Peyer's patch (tissue), 4 donors: ENCODE results near the gene B4GALT1. TPM values are rescaled to one million over a fixed set of nuclear protein-coding genes. Genes with fewer than 3 reads are reported as not detected.

ENCODE experiments used
- DNase-seq, 3 donors: peaks; one replicate each; pipeline ENCODE4 v3.0.0-alpha.2; 2017 to 2019
- H3K27ac ChIP-seq, 4 donors: fragments of 200-600 bp; sonication (generic); one replicate each; pipeline ENCODE4 v1.5.1; 2016 to 2019
- H3K27me3 ChIP-seq, 2 donors: fragments of 200-600 bp; sonication (generic); one replicate each; pipeline ENCODE4 v1.5.1; 2019
- H3K36me3 ChIP-seq, 3 donors: fragments of 200-600 bp; sonication (generic); one replicate each; pipeline ENCODE4 v1.5.1; 2016 to 2019
- H3K4me1 ChIP-seq, 4 donors: fragments of 200-600 bp; sonication (generic); one replicate each; pipeline ENCODE4 v1.5.1; 2016 to 2019
- H3K4me3 ChIP-seq, 4 donors: fragments of 200-600 bp; sonication (generic); 1 replicate in 3 of 4; 2 replicates in 1 of 4; pipeline ENCODE4 v1.5.1; 2016 to 2019; ENCODE audit warnings: mild to moderate bottlenecking in 1 of 4
- H3K9me3 ChIP-seq, 4 donors: fragments of 200-600 bp; sonication (generic); one replicate each; pipeline ENCODE4 v1.5.1; 2016 to 2019; ENCODE audit warnings: mild to moderate bottlenecking in 1 of 4
- POLR2A ChIP-seq, 2 donors: fragments of 450-650 bp; IDR thresholded peaks; one replicate each; pipeline ENCODE4 v1.5.1; 2017; ENCODE audit warnings: antibody characterized with exemption in 2 of 2, mild to moderate bottlenecking in 2 of 2, moderate library complexity in 2 of 2
- total RNA-seq, 4 donors: library from RNA; depleted of rRNA; stranded (reverse); fragments of >200 nt; gene quantifications; one replicate each; pipeline ENCODE4 v1.1.0, GENCODE V29; 2016
- TF ChIP-seq, protein P1 (sequence below), 6 experiments: fragments of 450-650 bp in 4 of 6; fragments of 200-600 bp in 2 of 6; sonication (generic) in 1 of 6; IDR thresholded peaks; one replicate each; pipeline ENCODE4 v1.5.1; 2017 to 2019; ENCODE audit warnings: antibody characterized with exemption in 6 of 6, mild to moderate bottlenecking in 3 of 6, moderate library complexity in 1 of 6

Gene B4GALT1
- total RNA-seq, 4 donors from 2014 or later: 26.4 to 65.3 (median 44.1) TPM

DNA sequence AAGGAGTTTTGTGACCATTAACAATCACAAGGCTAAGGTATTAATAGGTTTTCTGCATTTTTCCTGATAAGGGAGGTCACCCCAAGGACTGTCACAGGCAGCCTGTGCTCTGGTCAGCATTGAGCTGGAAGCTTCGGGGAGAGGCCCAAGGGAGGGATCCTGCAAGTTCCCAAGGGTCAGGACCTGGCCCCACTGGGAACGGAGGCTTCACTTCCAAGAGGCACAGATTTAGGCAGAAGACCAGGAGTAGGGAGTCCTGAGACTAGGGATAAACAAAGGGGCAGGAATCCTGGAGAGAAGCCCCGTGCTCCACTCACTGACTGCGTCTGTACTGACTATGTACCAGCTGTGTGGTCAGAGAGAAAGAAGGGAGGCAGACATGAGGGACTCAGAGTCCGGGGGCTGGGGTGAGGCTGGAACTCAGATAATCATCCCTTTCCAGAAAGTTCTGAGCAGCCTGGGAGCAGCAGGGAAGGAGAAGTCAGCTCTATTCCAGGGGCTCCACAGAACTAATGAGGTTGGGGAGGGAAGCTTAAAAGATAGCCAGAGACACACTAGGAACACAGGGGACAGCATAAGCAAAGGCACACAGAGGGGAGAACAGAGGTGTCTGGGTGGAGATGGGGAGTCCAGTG lies 37.8 kb downstream of the B4GALT1 start:
- Histone ChIP-seq H3K9me3 (no peaks in the 10 kb centered on the region), H3K36me3 (peaks cover 0 to 44% (median 0%) of the 10 kb centered on the region in 3 donors), H3K27ac (peak overlapping the region; percentile 34 to 79 (median 70)), H3K4me1 (peaks cover 0 to 48% (median 15%) of the 10 kb centered on the region in 4 donors), H3K4me3 (no peak overlapping the region), H3K27me3 (no peaks in the 10 kb centered on the region)
- DNase-seq: no peak
- TF ChIP-seq POLR2A (IDR thresholded peaks at IDR 0.05): no peak
- TF ChIP-seq, protein P1, sequence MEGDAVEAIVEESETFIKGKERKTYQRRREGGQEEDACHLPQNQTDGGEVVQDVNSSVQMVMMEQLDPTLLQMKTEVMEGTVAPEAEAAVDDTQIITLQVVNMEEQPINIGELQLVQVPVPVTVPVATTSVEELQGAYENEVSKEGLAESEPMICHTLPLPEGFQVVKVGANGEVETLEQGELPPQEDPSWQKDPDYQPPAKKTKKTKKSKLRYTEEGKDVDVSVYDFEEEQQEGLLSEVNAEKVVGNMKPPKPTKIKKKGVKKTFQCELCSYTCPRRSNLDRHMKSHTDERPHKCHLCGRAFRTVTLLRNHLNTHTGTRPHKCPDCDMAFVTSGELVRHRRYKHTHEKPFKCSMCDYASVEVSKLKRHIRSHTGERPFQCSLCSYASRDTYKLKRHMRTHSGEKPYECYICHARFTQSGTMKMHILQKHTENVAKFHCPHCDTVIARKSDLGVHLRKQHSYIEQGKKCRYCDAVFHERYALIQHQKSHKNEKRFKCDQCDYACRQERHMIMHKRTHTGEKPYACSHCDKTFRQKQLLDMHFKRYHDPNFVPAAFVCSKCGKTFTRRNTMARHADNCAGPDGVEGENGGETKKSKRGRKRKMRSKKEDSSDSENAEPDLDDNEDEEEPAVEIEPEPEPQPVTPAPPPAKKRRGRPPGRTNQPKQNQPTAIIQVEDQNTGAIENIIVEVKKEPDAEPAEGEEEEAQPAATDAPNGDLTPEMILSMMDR (IDR thresholded peaks at IDR 0.05): no peak

DNA sequence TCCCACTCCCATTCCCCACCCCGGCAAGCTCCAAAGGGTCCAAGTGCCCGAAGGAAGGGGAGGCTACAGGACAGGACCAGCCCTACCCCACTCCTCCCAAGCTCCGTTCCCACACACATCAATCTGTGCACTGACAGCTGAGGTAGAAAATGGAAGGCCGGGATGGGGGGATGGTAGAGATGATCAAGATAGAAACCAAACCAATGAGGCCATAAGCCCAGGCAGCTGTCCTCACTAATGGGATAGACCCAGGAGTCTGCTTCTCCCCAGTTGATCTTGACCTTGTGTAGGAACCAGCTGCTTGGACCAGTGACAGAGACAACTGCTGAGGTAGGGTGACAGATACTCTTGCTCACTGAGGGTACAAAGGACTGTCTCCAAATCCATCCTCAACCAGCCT lies 38.6 kb downstream of the B4GALT1 start:
- Histone ChIP-seq H3K4me1 (peaks cover 0 to 41% (median 15%) of the 10 kb centered on the region in 4 donors), H3K36me3 (peaks cover 0 to 40% (median 0%) of the 10 kb centered on the region in 3 donors), H3K4me3 (no peak overlapping the region), H3K9me3 (no peaks in the 10 kb centered on the region), H3K27me3 (no peaks in the 10 kb centered on the region), H3K27ac (peak overlapping the region in 2 of 4 donors; percentile 71 to 79)
- no peak for DNase-seq
- TF ChIP-seq POLR2A (IDR thresholded peaks at IDR 0.05): no peak
- TF ChIP-seq, protein P1 (IDR thresholded peaks at IDR 0.05): no peak

DNA sequence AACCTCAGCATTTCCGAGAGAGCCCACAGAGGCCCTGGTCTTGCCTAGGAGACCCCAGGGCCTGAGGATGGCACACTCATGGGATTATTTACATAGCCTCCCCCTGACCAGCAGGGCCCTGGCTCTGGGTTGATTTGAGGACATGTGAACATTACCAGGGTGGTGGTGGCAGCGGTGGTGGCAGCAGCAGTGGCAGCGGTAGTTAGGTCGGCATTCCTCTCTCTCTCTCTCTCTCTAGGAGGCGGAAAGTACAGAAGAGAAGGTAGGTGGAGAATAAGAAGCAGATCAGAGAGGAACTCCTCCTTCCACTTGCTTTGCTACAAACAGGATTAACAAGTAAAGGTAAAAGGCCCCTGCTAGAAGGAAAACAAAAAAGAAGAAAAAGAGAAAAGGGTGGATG lies 39.3 kb downstream of the B4GALT1 start:
- no peaks in the 10 kb centered on the region for H3K27me3 ChIP-seq
- no peak overlapping the region for H3K4me3 ChIP-seq
- peaks cover 0 to 34% (median 0%) of the 10 kb centered on the region in 3 donors for H3K36me3 ChIP-seq
- H3K9me3 ChIP-seq: no peaks in the 10 kb centered on the region
- peak in 1 of 3 donors; percentile 35 for DNase-seq
- peaks cover 0 to 40% (median 15%) of the 10 kb centered on the region in 4 donors for H3K4me1 ChIP-seq
- TF ChIP-seq POLR2A (IDR thresholded peaks at IDR 0.05): no peak
- TF ChIP-seq, protein P1 (IDR thresholded peaks at IDR 0.05): no peak
- no peak overlapping the region for H3K27ac ChIP-seq

DNA sequence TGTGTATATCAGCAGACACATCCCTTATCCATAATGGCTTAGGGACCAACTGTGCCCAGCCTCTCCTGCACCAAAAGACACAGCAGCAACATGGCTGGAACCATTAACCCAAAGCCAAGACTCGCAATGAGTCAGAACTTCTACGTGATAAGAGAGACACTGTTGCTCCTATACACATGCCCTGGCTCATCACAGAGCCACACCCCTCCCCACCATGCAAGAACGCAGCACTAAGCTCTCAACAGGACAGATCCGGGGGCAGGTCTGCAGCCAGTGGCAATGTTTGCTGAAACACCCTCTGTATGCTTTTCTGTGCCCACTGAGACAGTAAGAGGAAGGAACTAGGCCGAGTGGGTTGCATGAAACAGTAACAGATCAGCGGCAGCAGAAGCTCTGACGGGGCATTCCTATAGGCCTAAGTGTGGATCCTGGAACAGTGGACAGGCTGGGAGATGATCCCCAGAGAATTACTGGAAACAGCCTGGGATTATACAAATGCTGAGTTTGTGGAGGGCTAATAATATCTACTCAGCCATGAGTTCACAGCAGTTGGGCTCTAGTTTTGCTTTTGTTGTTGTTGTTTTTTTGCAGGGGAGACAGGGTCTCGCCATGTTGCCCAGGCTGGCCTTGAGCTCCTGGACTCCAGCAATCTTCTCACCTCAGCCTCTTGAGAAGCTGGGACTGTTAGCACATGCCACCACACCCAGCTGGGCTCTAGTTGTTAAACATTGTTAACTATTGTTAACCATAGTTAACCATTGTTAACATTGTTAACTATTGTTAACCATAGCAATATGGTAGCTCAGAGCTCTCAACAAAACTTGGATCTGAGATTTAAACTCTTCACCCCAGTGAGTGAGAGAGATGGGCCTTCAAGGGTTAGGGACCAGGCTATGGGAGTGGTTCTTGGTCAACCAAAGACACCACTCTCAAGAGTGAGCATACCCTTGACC lies 41.0 kb downstream of the B4GALT1 start:
- Histone ChIP-seq H3K27ac (peak overlapping the region in 1 of 4 donors; percentile 71), H3K27me3 (no peaks in the 10 kb centered on the region), H3K9me3 (no peaks in the 10 kb centered on the region), H3K4me3 (no peak overlapping the region), H3K4me1 (peaks cover 0 to 23% (median 15%) of the 10 kb centered on the region in 4 donors), H3K36me3 (peaks cover 0 to 23% (median 0%) of the 10 kb centered on the region in 3 donors)
- TF ChIP-seq, protein P1 (IDR thresholded peaks at IDR 0.05): no peak
- no peak for TF ChIP-seq POLR2A (IDR thresholded peaks at IDR 0.05)
- DNase-seq: peak in 2 of 3 donors; percentile 61 to 72

DNA sequence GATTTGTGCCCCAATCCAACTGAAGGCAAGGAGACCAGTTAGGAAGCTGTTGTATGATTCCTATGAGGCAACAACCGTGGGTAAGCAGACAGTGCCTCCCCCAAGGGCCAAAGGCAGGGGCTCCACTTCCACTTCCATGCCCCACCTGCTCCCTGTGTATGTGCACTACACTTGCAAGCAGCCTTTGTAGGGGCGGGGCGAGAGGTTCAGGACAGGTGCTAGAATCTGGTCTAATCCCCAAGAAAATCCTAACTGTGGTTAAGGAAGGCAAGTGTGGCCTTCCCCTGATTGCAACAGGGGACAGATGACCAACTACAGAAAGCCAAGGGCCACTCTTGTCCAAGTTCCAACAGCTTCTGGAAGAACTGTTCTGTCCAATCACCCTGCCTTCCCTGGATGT lies 41.7 kb downstream of the B4GALT1 start:
- Histone ChIP-seq H3K4me1 (peaks cover 0 to 17% (median 12%) of the 10 kb centered on the region in 4 donors), H3K27ac (peak overlapping the region in 1 of 4 donors; percentile 71), H3K27me3 (no peaks in the 10 kb centered on the region), H3K4me3 (no peak overlapping the region), H3K9me3 (no peaks in the 10 kb centered on the region), H3K36me3 (peaks cover 0 to 30% (median 0%) of the 10 kb centered on the region in 3 donors)
- TF ChIP-seq, protein P1 (IDR thresholded peaks at IDR 0.05): no peak
- TF ChIP-seq POLR2A (IDR thresholded peaks at IDR 0.05): no peak
- peak in 1 of 3 donors; percentile 43 for DNase-seq
